GM15510 (cell line): ENCODE measurements around the gene CYP4V2.

ENCODE experiments used
- POLR2A ChIP-seq: IDR thresholded peaks from 3 replicates; pipeline ENCODE4 v1.6.1; 2011; ENCODE audit warnings: borderline replicate concordance; ENCODE audit not compliant: insufficient read length; ENCODE audit errors: extremely low read depth

CYP4V2 gene

GRCh38 chr4:186240848-186241491, 49.6 kb downstream of the CYP4V2 start:
- TF ChIP-seq POLR2A, result no peak

- no peak for TF ChIP-seq POLR2A
Measured at GRCh38 chr4:186241616-186242015, 50.2 kb downstream of the CYP4V2 start.

- no peak for TF ChIP-seq POLR2A
Measured at GRCh38 chr4:186243331-186243730, 52.0 kb downstream of the CYP4V2 start.

- TF ChIP-seq POLR2A, result no peak
Measured at GRCh38 chr4:186244835-186245234, 53.5 kb downstream of the CYP4V2 start.

- TF ChIP-seq POLR2A, result no peak
Measured at GRCh38 chr4:186248643-186249042, 57.3 kb downstream of the CYP4V2 start.

GRCh38 chr4:186249785-186250754, 58.7 kb downstream of the CYP4V2 start:
- TF ChIP-seq POLR2A, result no peak

GRCh38 chr4:186250760-186251159, 59.4 kb downstream of the CYP4V2 start:
- TF ChIP-seq POLR2A, result no peak

GRCh38 chr4:186255122-186255521, 63.8 kb downstream of the CYP4V2 start:
- TF ChIP-seq POLR2A, result no peak

GRCh38 chr4:186258216-186258811, 66.9 kb downstream of the CYP4V2 start:
- TF ChIP-seq POLR2A, result no peak

GRCh38 chr4:186260117-186260503, 68.7 kb downstream of the CYP4V2 start:
- no peak for TF ChIP-seq POLR2A
